ENCODE measurements around the gene BSCL2. TPM values are rescaled to one million over a fixed set of nuclear protein-coding genes. Genes with fewer than 3 reads are reported as not detected.

The BSCL2 gene
- total and polyA plus RNA-seq, 12 donors: 8.5 to 83.0 (median 19.7) TPM

- no peaks in the 10 kb centered on the region for H3K9me3 ChIP-seq
- intact Hi-C loops (cut with DNase I): no loop called here
- DNase-seq: no peak
- WGBS, 2 donors: 69 to 81% methylated on average over 3 of the region's 3 CpGs
- H3K27ac ChIP-seq: peak overlapping the region in 9 of 10 donors; percentile 19 to 78 (median 64)
- TF ChIP-seq, protein P1, sequence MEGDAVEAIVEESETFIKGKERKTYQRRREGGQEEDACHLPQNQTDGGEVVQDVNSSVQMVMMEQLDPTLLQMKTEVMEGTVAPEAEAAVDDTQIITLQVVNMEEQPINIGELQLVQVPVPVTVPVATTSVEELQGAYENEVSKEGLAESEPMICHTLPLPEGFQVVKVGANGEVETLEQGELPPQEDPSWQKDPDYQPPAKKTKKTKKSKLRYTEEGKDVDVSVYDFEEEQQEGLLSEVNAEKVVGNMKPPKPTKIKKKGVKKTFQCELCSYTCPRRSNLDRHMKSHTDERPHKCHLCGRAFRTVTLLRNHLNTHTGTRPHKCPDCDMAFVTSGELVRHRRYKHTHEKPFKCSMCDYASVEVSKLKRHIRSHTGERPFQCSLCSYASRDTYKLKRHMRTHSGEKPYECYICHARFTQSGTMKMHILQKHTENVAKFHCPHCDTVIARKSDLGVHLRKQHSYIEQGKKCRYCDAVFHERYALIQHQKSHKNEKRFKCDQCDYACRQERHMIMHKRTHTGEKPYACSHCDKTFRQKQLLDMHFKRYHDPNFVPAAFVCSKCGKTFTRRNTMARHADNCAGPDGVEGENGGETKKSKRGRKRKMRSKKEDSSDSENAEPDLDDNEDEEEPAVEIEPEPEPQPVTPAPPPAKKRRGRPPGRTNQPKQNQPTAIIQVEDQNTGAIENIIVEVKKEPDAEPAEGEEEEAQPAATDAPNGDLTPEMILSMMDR (IDR thresholded peaks at IDR 0.05): no peak
- H3K4me3 ChIP-seq: no peak overlapping the region
- no peaks in the 10 kb centered on the region for H3K27me3 ChIP-seq
- ATAC-seq: no peak
- peaks cover 0 to 79% (median 35%) of the 10 kb centered on the region in 9 donors for H3K36me3 ChIP-seq
- peaks cover 15 to 57% (median 33%) of the 10 kb centered on the region in 9 donors for H3K4me1 ChIP-seq
Observed at GRCh38 chr11:62712861-62713260, 5.6 kb upstream of the BSCL2 start.

GRCh38 chr11:62712276-62712812, 5.1 kb upstream of the BSCL2 start:
- H3K4me1 ChIP-seq: peaks cover 15 to 55% (median 33%) of the 10 kb centered on the region in 9 donors
- no peaks in the 10 kb centered on the region for H3K9me3 ChIP-seq
- peak overlapping the region in 8 of 10 donors; percentile 50 to 78 (median 64) for H3K27ac ChIP-seq
- DNase-seq (no peak), ATAC-seq (no peak)
- no peak overlapping the region for H3K4me3 ChIP-seq
- WGBS, 2 donors: 84 to 88% methylated on average over 6 of the region's 6 CpGs
- intact Hi-C loops (cut with DNase I): no loop called here
- no peaks in the 10 kb centered on the region for H3K27me3 ChIP-seq
- peaks cover 0 to 73% (median 30%) of the 10 kb centered on the region in 9 donors for H3K36me3 ChIP-seq
- TF ChIP-seq, protein P1 (IDR thresholded peaks at IDR 0.05): no peak

- Histone ChIP-seq H3K27me3 (no peaks in the 10 kb centered on the region), H3K27ac (peak overlapping the region; percentile 89 to 100 (median 98))
Observed at GRCh38 chr11:62710001-62710345, 2.7 kb upstream of the BSCL2 start.

GRCh38 chr11:62709247-62710000, 2.2 kb upstream of the BSCL2 start:
- Histone ChIP-seq H3K27me3 (no peaks in the 10 kb centered on the region), H3K9me3 (no peaks in the 10 kb centered on the region), H3K27ac (peak overlapping the region; percentile 89 to 100 (median 98)), H3K36me3 (peaks cover 0 to 44% (median 14%) of the 10 kb centered on the region in 9 donors), H3K4me3 (peak overlapping the region; percentile 47 to 75 (median 68)), H3K4me1 (peaks cover 26 to 73% (median 49%) of the 10 kb centered on the region in 9 donors)
- DNase-seq (peak; percentile 95 to 99), ATAC-seq (peak; percentile 80 to 92 (median 87))
- 1% methylated on average over 47 of the region's 47 CpGs for WGBS, 2 donors
- intact Hi-C loops (cut with DNase I): loop anchor here in 3 of 10 donors (2.0 to 5.0 kb wide), 4 partner anchors 17 to 133 kb away; partner anchors contain the start of genes LBHD1 (in 2 of the 3), UQCC3 (in 2 of the 3), C11orf98 (in 1 of the 3) and CSKMT (in 1 of the 3)
- TF ChIP-seq, protein P1 (IDR thresholded peaks at IDR 0.05): peak in 5 of 9 donors; percentile 15 to 46 (median 27)

More at GRCh38 chr11:62710001-62710345, 2.7 kb upstream of the BSCL2 start:
- Histone ChIP-seq H3K36me3 (peaks cover 0 to 50% (median 18%) of the 10 kb centered on the region in 9 donors), H3K4me1 (peaks cover 26 to 75% (median 48%) of the 10 kb centered on the region in 9 donors), H3K9me3 (no peaks in the 10 kb centered on the region), H3K4me3 (peak overlapping the region; percentile 47 to 75 (median 68))
- TF ChIP-seq, protein P1 (IDR thresholded peaks at IDR 0.05): no peak
- peak in 2 of 8 donors; percentile 1 to 5 for ATAC-seq
- 59 to 69% methylated on average over 7 of the region's 7 CpGs for WGBS, 2 donors
- intact Hi-C loops (cut with DNase I): no loop called here
- no peak for DNase-seq

All from heart right ventricle (tissue), 16 donors.